HepG2 (cell line): Measurements from ENCODE around the gene ERMP1. TPM values are rescaled to one million over a fixed set of nuclear protein-coding genes. Genes with fewer than 3 reads are reported as not detected.

ENCODE experiments used
- ATAC-seq: fragments of 200-7000 bp; cut with Tn5 transposase; 3 replicates; pipeline ENCODE4 v1.9.1; 2020; ENCODE audit warnings: mild to moderate bottlenecking, moderate library complexity
- BruUV-seq: library from RNA; stranded (reverse); fragments of 400-500 nt; replicated peaks from 2 replicates; lab custom pipeline; 2021; lab: Mats Ljungman, UMichigan
- CTCF ChIA-PET: fragments of 300-600 bp; formaldehyde crosslinking; extraction: SDS; loops from one replicate; lab custom pipeline; 2021; ENCODE audit warnings: low total read pairs, inconsistent platforms, low intra/inter-chr PET ratio; lab: Yijun Ruan, JAX
- POLR2A ChIA-PET: fragments of 350-600 bp; sonication (Branson Sonifier 250); formaldehyde crosslinking; loops from one replicate; lab custom pipeline; 2020; ENCODE audit warnings: antibody characterized with exemption, inconsistent platforms; lab: Yijun Ruan, JAX
- DNase-seq: peaks from one replicate; pipeline ENCODE4 v3.0.0-alpha.2; 2015; ENCODE audit warnings: low spot score
- FAIRE-seq: peaks from 3 replicates; lab custom pipeline; 2011; peaks lifted over from hg19 to GRCh38; lab: Jason Lieb, UNC
- H2AFZ ChIP-seq: one replicate; pipeline ENCODE4 v1.6.1; 2011; ENCODE audit warnings: low read length, inconsistent platforms
- H3K27ac ChIP-seq: fragments of 300-600 bp; 3 replicates; pipeline ENCODE4 v1.8.0; 2011; ENCODE audit warnings: mixed run types, mild to moderate bottlenecking, mixed read lengths, low read length, inconsistent platforms; ENCODE audit not compliant: insufficient read depth; ENCODE audit errors: extremely low read length
- H3K27me3 ChIP-seq, 2 experiments: fragments of 200-600 bp in 1 of 2; 2 replicates in 1 of 2; 3 replicates in 1 of 2; pipeline versions ENCODE4 v1.6.0 to v1.8.0; 2011; ENCODE audit warnings: low read length in 2 of 2, mild to moderate bottlenecking in 2 of 2, moderate library complexity in 2 of 2, inconsistent platforms in 1 of 2; ENCODE audit not compliant: insufficient read depth in 2 of 2, control insufficient read depth in 1 of 2
- H3K36me3 ChIP-seq, 2 experiments: fragments of 200-600 bp in 1 of 2; replicated peaks in 1 of 2; 2 replicates in 1 of 2; 3 replicates in 1 of 2; pipeline versions ENCODE4 v1.5.1 to v1.8.0; 2011; ENCODE audit warnings: low read length in 2 of 2, inconsistent platforms in 1 of 2; ENCODE audit not compliant: insufficient read depth in 2 of 2, control insufficient read depth in 1 of 2
- H3K4me1 ChIP-seq: 2 replicates; pipeline ENCODE4 v1.5.1; 2012; ENCODE audit warnings: low read length, inconsistent platforms; ENCODE audit not compliant: insufficient read depth
- H3K4me2 ChIP-seq: 2 replicates; pipeline ENCODE4 v1.6.0; 2011; ENCODE audit warnings: low read depth, low read length, inconsistent platforms
- H3K4me3 ChIP-seq, 3 experiments: fragments of 200-600 bp in 1 of 3; sonication (generic), shearing (Covaris generic) in 1 of 3; replicated peaks in 1 of 3; 2 replicates each; pipeline ENCODE4 v1.5.1; 2011 to 2016; ENCODE audit warnings: low read length in 3 of 3, inconsistent platforms in 2 of 3, low read depth in 2 of 3, mild to moderate bottlenecking in 2 of 3, control low read depth in 1 of 3, mixed read lengths in 1 of 3; ENCODE audit not compliant: insufficient read depth in 1 of 3
- H3K79me2 ChIP-seq: one replicate; pipeline ENCODE4 v1.6.1; 2011; ENCODE audit warnings: low read length, inconsistent platforms; ENCODE audit not compliant: insufficient read depth
- H3K9ac ChIP-seq: 2 replicates; pipeline ENCODE4 v1.6.0; 2011; ENCODE audit warnings: mild to moderate bottlenecking, low read depth, low read length, inconsistent platforms; ENCODE audit not compliant: insufficient read depth
- H3K9me3 ChIP-seq: 2 replicates; pipeline ENCODE4 v1.5.1; 2012; ENCODE audit warnings: mild to moderate bottlenecking, low read length
- H4K20me1 ChIP-seq: 2 replicates; pipeline ENCODE4 v1.6.0; 2011; ENCODE audit warnings: inconsistent platforms, mild to moderate bottlenecking, low read length, moderate library complexity; ENCODE audit not compliant: insufficient read depth
- BRCA1 ChIP-seq: sonication (generic); formaldehyde crosslinking; IDR thresholded peaks from 2 replicates; pipeline ENCODE4 v1.4.0; 2020; ENCODE audit warnings: missing genetic modification reagents
- NFE2L1 ChIP-seq: sonication (generic); formaldehyde crosslinking; IDR thresholded peaks from 2 replicates; pipeline ENCODE4 v1.4.0; 2020; ENCODE audit warnings: missing genetic modification reagents, mild to moderate bottlenecking, borderline replicate concordance
- PAX8 ChIP-seq: sonication (generic); formaldehyde crosslinking; IDR thresholded peaks from 2 replicates; pipeline ENCODE4 v1.8.0; 2022; ENCODE audit warnings: mild to moderate bottlenecking, missing genetic modification reagents, borderline replicate concordance
- PHF21A ChIP-seq: sonication (generic); formaldehyde crosslinking; IDR thresholded peaks from 2 replicates; pipeline ENCODE4 v1.5.0; 2020; ENCODE audit warnings: mild to moderate bottlenecking, missing genetic modification reagents
- POLR2G ChIP-seq: fragments of 200-400 bp; formaldehyde crosslinking; IDR thresholded peaks from 2 replicates; pipeline ENCODE4 v1.6.1; 2018; ENCODE audit warnings: mild to moderate bottlenecking, low read depth, low read length, moderate library complexity
- PPARG ChIP-seq: conservative IDR thresholded peaks from 2 replicates; pipeline ENCODE4 v1.6.1; 2016; ENCODE audit warnings: missing biosample characterization, missing genetic modification reagents
- THAP7 ChIP-seq: sonication (generic); formaldehyde crosslinking; IDR thresholded peaks from 2 replicates; pipeline ENCODE4 v1.8.1; 2023; ENCODE audit warnings: mild to moderate bottlenecking, missing genetic modification reagents
- TSC22D2 ChIP-seq: sonication (generic); formaldehyde crosslinking; IDR thresholded peaks from 2 replicates; pipeline ENCODE4 v1.5.1; 2020; ENCODE audit warnings: missing genetic modification reagents, mild to moderate bottlenecking, borderline replicate concordance
- ZBTB8A ChIP-seq: sonication (generic); formaldehyde crosslinking; IDR thresholded peaks from 2 replicates; pipeline ENCODE4 v1.4.0; 2020; ENCODE audit warnings: mild to moderate bottlenecking, low read depth, missing genetic modification reagents, borderline replicate concordance
- ZNF17 ChIP-seq: sonication (generic); formaldehyde crosslinking; IDR thresholded peaks from 2 replicates; pipeline ENCODE4 v1.5.0; 2020; ENCODE audit warnings: mild to moderate bottlenecking, missing genetic modification reagents
- ZNF234 ChIP-seq: sonication (generic); formaldehyde crosslinking; conservative IDR thresholded peaks from 2 replicates; pipeline ENCODE4 v1.5.1; 2020; ENCODE audit warnings: mild to moderate bottlenecking, missing genetic modification reagents
- ZNF280D ChIP-seq: sonication (generic); formaldehyde crosslinking; IDR thresholded peaks from 2 replicates; pipeline ENCODE4 v1.5.1; 2020; ENCODE audit warnings: mild to moderate bottlenecking, missing genetic modification reagents
- ZNF720 ChIP-seq: sonication (generic); formaldehyde crosslinking; IDR thresholded peaks from 2 replicates; pipeline ENCODE4 v1.4.0; 2020; ENCODE audit warnings: missing genetic modification reagents
- WGBS: methylation state at CpG from one replicate; pipeline ENCODE4 v1.1.6; 2017; ENCODE audit warnings: low lambda C conversion rate; 5-methylcytosine and 5-hydroxymethylcytosine counted together
- in situ Hi-C: cut with HindIII; loops from 2 replicates; pipeline ENCODE4 v1.10.0; 2017; ENCODE audit warnings: low pct_unique_long_range_greater_than_20kb; ENCODE audit not compliant: extremely low pct_ligation_motif_present
- intact Hi-C: fragments of 100-400 bp; cut with micrococcal nuclease; formaldehyde crosslinking; loops from one replicate; pipeline ENCODE4 v1.10.0; 2022; ENCODE audit not compliant: unreplicated experiment
- polyA plus RNA-seq, 8 experiments: library from polyadenylated mRNA; depleted of rRNA in 3 of 8; stranded (reverse) in 7 of 8; unstranded in 1 of 8; fragments of >200 nt; fragmentation: Illumina TruSeq in 4 of 8; extraction: Trizol in 4 of 8; gene quantifications; 2 replicates each; pipeline versions ENCODE4 v1.2.1 to v1.2.3, GENCODE V29; 2011 to 2016; ENCODE audit warnings: low read depth in 4 of 8, missing spikeins in 1 of 8, mixed read lengths in 1 of 8; ENCODE audit not compliant: insufficient read depth in 1 of 8
- total RNA-seq, 5 experiments: library from RNA; depleted of rRNA; stranded (reverse); fragments of >200 nt; fragmentation: Illumina TruSeq; extraction: Trizol; gene quantifications; 2 replicates each; pipeline ENCODE4 v1.2.3, GENCODE V29; 2016; ENCODE audit warnings: low read depth in 1 of 5
- TF ChIP-seq, protein P1 (sequence below): sonication (generic); formaldehyde crosslinking; IDR thresholded peaks from 2 replicates; pipeline ENCODE4 v1.4.0; 2020; ENCODE audit warnings: mild to moderate bottlenecking, missing genetic modification reagents

Gene ERMP1
- total and polyA plus RNA-seq, 2 of the 13 experiments (the other 11 are each of a cell fraction or from before 2014, with no cell fraction given), result 40.9 to 65.4 TPM

GRCh38 chr9:5762421-5762820, 70.5 kb downstream of the ERMP1 start:
- WGBS, result 96% methylated on average over 4 of the region's 4 CpGs
- no peak overlapping the region for H3K4me2 ChIP-seq
- TF ChIP-seq NFE2L1 (CRISPR knock-in tag) (no peak), ZNF234 (CRISPR knock-in tag) (no peak), ZNF17 (no peak), PAX8 (CRISPR knock-in tag) (no peak), ZNF720 (CRISPR knock-in tag) (no peak), ZBTB8A (no peak), PPARG (no peak)
- TF ChIP-seq, protein P1, sequence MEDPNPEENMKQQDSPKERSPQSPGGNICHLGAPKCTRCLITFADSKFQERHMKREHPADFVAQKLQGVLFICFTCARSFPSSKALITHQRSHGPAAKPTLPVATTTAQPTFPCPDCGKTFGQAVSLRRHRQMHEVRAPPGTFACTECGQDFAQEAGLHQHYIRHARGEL (CRISPR knock-in tag), result no peak
- H3K27ac ChIP-seq, result no peak overlapping the region
- no peak overlapping the region for H3K4me3 ChIP-seq
- peaks cover 5 to 38% of the 10 kb centered on the region in 2 experiments for H3K36me3 ChIP-seq
- H3K9ac ChIP-seq, result no peak overlapping the region
- in situ Hi-C loops (no loop called here), intact Hi-C loops (no loop called here)
- DNase-seq (no peak), FAIRE-seq (no peak), ATAC-seq (no peak)
- no peaks in the 10 kb centered on the region for H3K79me2 ChIP-seq
- H3K9me3 ChIP-seq, result no peaks in the 10 kb centered on the region
- H4K20me1 ChIP-seq, result no peaks in the 10 kb centered on the region
- POLR2A ChIA-PET, result no interaction called here
- H3K4me1 ChIP-seq, result no peaks in the 10 kb centered on the region
- CTCF ChIA-PET, result no interaction called here
- no peaks in the 10 kb centered on the region for H3K27me3 ChIP-seq
- BruUV-seq, result no TSS peak
- H2AFZ ChIP-seq, result no peak overlapping the region

DNA sequence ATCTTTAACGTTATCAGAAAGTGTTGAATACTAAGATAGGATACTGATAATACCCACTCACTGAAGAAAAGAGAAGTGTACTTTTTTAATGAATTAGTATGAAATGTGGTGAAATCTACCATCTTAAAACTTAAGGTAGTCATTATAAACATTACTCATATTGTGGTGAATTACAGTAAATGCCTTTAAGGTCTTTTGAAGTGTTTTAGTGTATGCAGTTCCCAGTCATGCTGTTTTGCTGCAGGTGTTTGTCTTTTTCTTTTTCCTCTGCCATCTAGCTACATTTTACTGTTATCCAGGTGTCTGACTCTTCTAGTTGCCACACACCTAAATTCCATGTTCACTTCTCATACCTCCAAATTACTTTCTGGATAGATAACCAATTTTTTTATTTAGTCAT, 72.6 kb downstream of the ERMP1 start:
- Histone ChIP-seq H2AFZ (no peak overlapping the region), H3K9ac (no peak overlapping the region), H3K27me3 (no peaks in the 10 kb centered on the region), H3K36me3 (peaks cover 5 to 41% of the 10 kb centered on the region in 2 experiments), H3K4me1 (no peaks in the 10 kb centered on the region), H3K4me2 (no peak overlapping the region), H4K20me1 (no peaks in the 10 kb centered on the region), H3K79me2 (no peaks in the 10 kb centered on the region), H3K9me3 (no peaks in the 10 kb centered on the region), H3K4me3 (no peak overlapping the region), H3K27ac (no peak overlapping the region)
- in situ Hi-C loops, result no loop called here
- ATAC-seq (no peak), DNase-seq (no peak), FAIRE-seq (no peak)
- POLR2A ChIA-PET, result no interaction called here
- WGBS, result 94% methylated on average over 1 of the region's 1 CpG
- no TSS peak for BruUV-seq
- CTCF ChIA-PET, result no interaction called here
- intact Hi-C loops, result no loop called here
- TF ChIP-seq ZNF280D (CRISPR knock-in tag), result no peak
- no peak for TF ChIP-seq BRCA1
- TF ChIP-seq PHF21A (CRISPR knock-in tag), result no peak
- TF ChIP-seq TSC22D2 (CRISPR knock-in tag), result no peak
- no peak for TF ChIP-seq THAP7
- TF ChIP-seq POLR2G, result no peak
